H9 (cell line): ENCODE measurements around the gene TESK2. TPM values are rescaled to one million over a fixed set of nuclear protein-coding genes. Genes with fewer than 3 reads are reported as not detected.

Source experiments
- DNase-seq: peaks from one replicate; pipeline ENCODE4 v3.0.0-alpha.2; 2017
- H2AFZ ChIP-seq: one replicate; pipeline ENCODE4 v1.6.1; 2013; ENCODE audit warnings: mild to moderate bottlenecking, low read length, control low read depth, moderate library complexity
- H2AK5ac ChIP-seq: 2 replicates; pipeline ENCODE4 v1.6.1; 2013; ENCODE audit warnings: low read length, control low read depth, mixed read lengths; ENCODE audit not compliant: insufficient read length
- H2BK120ac ChIP-seq: one replicate; pipeline ENCODE4 v1.6.1; 2013; ENCODE audit warnings: low read depth, mild to moderate bottlenecking, low read length, control low read depth, inconsistent platforms; ENCODE audit not compliant: poor library complexity, severe bottlenecking
- H2BK12ac ChIP-seq: 2 replicates; pipeline ENCODE4 v1.6.1; 2013; ENCODE audit warnings: low read length, control low read depth, mixed read lengths, low read depth; ENCODE audit not compliant: insufficient read length
- H2BK15ac ChIP-seq: 2 replicates; pipeline ENCODE4 v1.6.1; 2013; ENCODE audit warnings: low read depth, low read length, control low read depth
- H2BK20ac ChIP-seq: one replicate; pipeline ENCODE4 v1.6.1; 2013; ENCODE audit warnings: low read depth, mild to moderate bottlenecking, low read length, control low read depth, inconsistent platforms; ENCODE audit not compliant: poor library complexity, severe bottlenecking
- H2BK5ac ChIP-seq: 2 replicates; pipeline ENCODE4 v1.6.1; 2013; ENCODE audit warnings: low read length, control low read depth, mixed read lengths; ENCODE audit not compliant: insufficient read length
- H3K14ac ChIP-seq: 2 replicates; pipeline ENCODE4 v1.6.1; 2013; ENCODE audit warnings: low read length, control low read depth; ENCODE audit not compliant: insufficient read depth
- H3K18ac ChIP-seq: 2 replicates; pipeline ENCODE4 v1.6.1; 2013; ENCODE audit warnings: low read depth, mild to moderate bottlenecking, mixed read lengths, low read length, control low read depth; ENCODE audit not compliant: insufficient read length
- H3K23ac ChIP-seq: 2 replicates; pipeline ENCODE4 v1.6.1; 2013; ENCODE audit warnings: low read length, control low read depth, mixed read lengths, low read depth; ENCODE audit not compliant: insufficient read length
- H3K23me2 ChIP-seq: 2 replicates; pipeline ENCODE4 v1.6.1; 2013; ENCODE audit warnings: low read depth, mild to moderate bottlenecking, mixed read lengths, low read length, control low read depth; ENCODE audit not compliant: insufficient read length, poor library complexity, severe bottlenecking
- H3K27ac ChIP-seq: 2 replicates; pipeline ENCODE4 v1.5.1; 2013; ENCODE audit warnings: low read length, control low read depth, mixed read lengths, low read depth; ENCODE audit not compliant: insufficient read length
- H3K27me3 ChIP-seq: 2 replicates; pipeline ENCODE4 v1.6.1; 2013; ENCODE audit warnings: low read length, control low read depth, inconsistent platforms; ENCODE audit not compliant: insufficient read depth
- H3K4ac ChIP-seq: 2 replicates; pipeline ENCODE4 v1.6.1; 2013; ENCODE audit warnings: low read depth, mild to moderate bottlenecking, control low read depth, inconsistent platforms, low read length, moderate library complexity
- H3K4me1 ChIP-seq: 2 replicates; pipeline ENCODE4 v1.6.1; 2013; ENCODE audit warnings: low read length, control low read depth, inconsistent platforms; ENCODE audit not compliant: insufficient read depth
- H3K4me2 ChIP-seq: 2 replicates; pipeline ENCODE4 v1.6.1; 2013; ENCODE audit warnings: low read length, control low read depth, mixed read lengths; ENCODE audit not compliant: insufficient read length, insufficient read depth
- H3K56ac ChIP-seq: 2 replicates; pipeline ENCODE4 v1.6.1; 2013; ENCODE audit warnings: low read depth, mild to moderate bottlenecking, mixed read lengths, low read length, control low read depth; ENCODE audit not compliant: insufficient read length
- H3K79me1 ChIP-seq: 2 replicates; pipeline ENCODE4 v1.6.1; 2013; ENCODE audit warnings: low read depth, mild to moderate bottlenecking, moderate library complexity, low read length, control low read depth, inconsistent platforms; ENCODE audit not compliant: insufficient read depth, poor library complexity, severe bottlenecking
- H3K79me2 ChIP-seq: 2 replicates; pipeline ENCODE4 v1.6.1; 2013; ENCODE audit warnings: low read length, control low read depth, inconsistent platforms; ENCODE audit not compliant: insufficient read depth
- H3K9ac ChIP-seq: 2 replicates; pipeline ENCODE4 v1.6.1; 2013; ENCODE audit warnings: low read length, control low read depth, mixed read lengths; ENCODE audit not compliant: insufficient read length; ENCODE audit errors: extremely low read depth
- H3K9me3 ChIP-seq: one replicate; pipeline ENCODE4 v1.6.1; 2013; ENCODE audit warnings: low read depth, low read length, inconsistent platforms; ENCODE audit not compliant: control insufficient read depth
- H3T11ph ChIP-seq: one replicate; pipeline ENCODE4 v1.6.1; 2013; ENCODE audit warnings: mild to moderate bottlenecking, low read length, control low read depth, inconsistent platforms
- H4K20me1 ChIP-seq: one replicate; pipeline ENCODE4 v1.6.1; 2013; ENCODE audit not compliant: control insufficient read depth, insufficient read length, insufficient read depth
- H4K5ac ChIP-seq: 2 replicates; pipeline ENCODE4 v1.6.1; 2013; ENCODE audit warnings: low read depth, mild to moderate bottlenecking, mixed read lengths, low read length, control low read depth; ENCODE audit not compliant: insufficient read length
- H4K8ac ChIP-seq: replicated peaks from 2 replicates; pipeline ENCODE4 v1.6.1; 2013; ENCODE audit warnings: low read length, control low read depth, mixed read lengths, low read depth; ENCODE audit not compliant: insufficient read length
- H4K91ac ChIP-seq: 2 replicates; pipeline ENCODE4 v1.6.1; 2013; ENCODE audit warnings: low read depth, mild to moderate bottlenecking, moderate library complexity, mixed read lengths, low read length, control low read depth; ENCODE audit not compliant: insufficient read length
- H3K27ac Mint-ChIP-seq, 3 experiments: 2 replicates in 2 of 3; 3 replicates in 1 of 3; pipeline ENCODE4 v1.8.0; 2020 to 2021; ENCODE audit warnings: mixed read lengths in 3 of 3, mild to moderate bottlenecking in 1 of 3, moderate library complexity in 1 of 3
- H3K27me3 Mint-ChIP-seq: 2 replicates; pipeline ENCODE4 v1.8.0; 2021; ENCODE audit warnings: low read depth, mild to moderate bottlenecking, moderate library complexity, mixed read lengths
- H3K36me3 Mint-ChIP-seq, 3 experiments: 2 replicates in 2 of 3; 3 replicates in 1 of 3; pipeline ENCODE4 v1.8.0; 2020 to 2021; ENCODE audit warnings: low read depth in 3 of 3, mixed read lengths in 3 of 3; ENCODE audit not compliant: insufficient read depth in 1 of 3
- H3K4me1 Mint-ChIP-seq, 2 experiments: 2 replicates each; pipeline ENCODE4 v1.8.0; 2020; ENCODE audit warnings: mixed read lengths in 2 of 2
- H3K4me3 Mint-ChIP-seq, 2 experiments: 2 replicates in 1 of 2; 3 replicates in 1 of 2; pipeline ENCODE4 v1.8.0; 2020 to 2021; ENCODE audit warnings: mild to moderate bottlenecking in 2 of 2, mixed read lengths in 2 of 2, moderate library complexity in 1 of 2
- H3K9me3 Mint-ChIP-seq, 2 experiments: 2 replicates in 1 of 2; 3 replicates in 1 of 2; pipeline ENCODE4 v1.8.0; 2020; ENCODE audit warnings: mild to moderate bottlenecking in 2 of 2, mixed read lengths in 2 of 2, moderate library complexity in 1 of 2
- CTCF ChIP-seq: fragments of 200-600 bp; sonication (generic); conservative IDR thresholded peaks from 3 replicates; pipeline ENCODE4 v1.8.0; 2021; ENCODE audit warnings: antibody characterized with exemption, mild to moderate bottlenecking
- WGBS: extraction: QIAGEN DNeasy Blood & Tissue Kit; methylation state at CpG from one replicate; pipeline ENCODE4 v1.1.7; 2013; ENCODE audit warnings: missing lambda C conversion rate, low lambda C conversion rate, mixed read lengths; ENCODE audit not compliant: insufficient read length; ENCODE audit errors: extremely low coverage; 5-methylcytosine and 5-hydroxymethylcytosine counted together
- total RNA-seq: library from RNA; stranded (reverse); gene quantifications from 2 replicates; pipeline ENCODE4 v1.2.1, GENCODE V29; 2021

TESK2 gene
- total RNA-seq, 1 experiment from 2014 or later: 7.2 TPM

GRCh38 chr1:45448357-45448756 lies 42.6 kb downstream of the TESK2 start:
- Histone ChIP-seq H2AFZ (no peak overlapping the region), H3T11ph (no peak overlapping the region), H3K4ac (no peak overlapping the region), H2AK5ac (no peak overlapping the region), H3K18ac (no peak overlapping the region), H3K9me3 (no peaks in the 10 kb centered on the region), H4K91ac (no peak overlapping the region), H3K56ac (no peak overlapping the region), H3K9ac (no peak overlapping the region), H2BK120ac (no peak overlapping the region), H2BK5ac (no peak overlapping the region), H3K79me2 (no peaks in the 10 kb centered on the region), H3K79me1 (no peaks in the 10 kb centered on the region), H3K23me2 (no peaks in the 10 kb centered on the region), H2BK15ac (no peak overlapping the region), H3K4me2 (no peak overlapping the region), H3K14ac (no peak overlapping the region), H3K27me3 (no peaks in the 10 kb centered on the region), H4K20me1 (no peaks in the 10 kb centered on the region), H3K4me1 (no peaks in the 10 kb centered on the region), H3K23ac (no peak overlapping the region), H3K27ac (no peak overlapping the region), H2BK20ac (no peak overlapping the region), H4K5ac (no peak overlapping the region), H4K8ac (no peak overlapping the region), H2BK12ac (no peak overlapping the region)
- Mint-ChIP-seq H3K27ac (peak overlapping the region in 1 of 3 experiments; percentile 10; a peak in 3 of 7 replicates), H3K36me3 (no peaks in the 10 kb centered on the region), H3K4me3 (no peak overlapping the region), H3K27me3 (no peaks in the 10 kb centered on the region; the same call in 1 of the 2 replicates), H3K9me3 (no peaks in the 10 kb centered on the region; a peak in 1 of 5 replicates), H3K4me1 (peaks cover 6 to 14% of the 10 kb centered on the region in 2 experiments)
- WGBS: no CpG with 5 or more reads among the region's 3 CpGs
- no peak for DNase-seq
- TF ChIP-seq CTCF: no peak
